A673 (cell line): Measurements from ENCODE around the gene GRIN2A. TPM values are rescaled to one million over a fixed set of nuclear protein-coding genes. Genes with fewer than 3 reads are reported as not detected.

Experiments used
- BruUV-seq: library from RNA; stranded (reverse); fragments of 400-500 nt; replicated peaks from 2 replicates; lab custom pipeline; 2021; lab: Mats Ljungman, UMichigan
- CTCF ChIA-PET: fragments of 300-600 bp; sonication (Branson Sonifier 250); formaldehyde crosslinking; loops from one replicate; lab custom pipeline; 2022; ENCODE audit warnings: antibody characterized with exemption; lab: Charles Lee
- POLR2A ChIA-PET: fragments of 300-600 bp; sonication (Branson Sonifier 250); formaldehyde crosslinking; loops from one replicate; lab custom pipeline; 2022; ENCODE audit warnings: antibody characterized with exemption; ENCODE audit not compliant: low non-redundant PET; lab: Charles Lee
- DNase-seq: peaks from one replicate; pipeline ENCODE4 v3.0.0-alpha.2; 2015; ENCODE audit warnings: low spot score
- H3K27ac ChIP-seq: fragments of 200-600 bp; sonication (generic); 2 replicates; pipeline ENCODE4 v1.5.1; 2016; ENCODE audit warnings: mixed run types, low read depth, mild to moderate bottlenecking, mixed read lengths, antibody characterized with exemption, low read length; ENCODE audit not compliant: poor library complexity, severe bottlenecking
- H3K27me3 ChIP-seq: fragments of 200-600 bp; sonication (generic); replicated peaks from 2 replicates; pipeline ENCODE4 v1.6.1; 2017; ENCODE audit warnings: mixed run types, low read depth, mild to moderate bottlenecking, mixed read lengths, antibody characterized with exemption, low read length; ENCODE audit not compliant: insufficient read depth, poor library complexity
- H3K36me3 ChIP-seq: fragments of 200-600 bp; sonication (generic); 2 replicates; pipeline ENCODE4 v1.6.1; 2016; ENCODE audit warnings: mixed run types, mild to moderate bottlenecking, mixed read lengths, antibody characterized with exemption, low read length; ENCODE audit not compliant: insufficient read depth, poor library complexity, severe bottlenecking
- H3K4me1 ChIP-seq: fragments of 200-600 bp; sonication (generic); 2 replicates; pipeline ENCODE4 v1.6.1; 2017; ENCODE audit warnings: mixed run types, mild to moderate bottlenecking, mixed read lengths, antibody characterized with exemption, low read length; ENCODE audit not compliant: insufficient read depth, poor library complexity, severe bottlenecking
- H3K4me3 ChIP-seq: fragments of 200-600 bp; sonication (generic); 2 replicates; pipeline ENCODE4 v1.5.1; 2016; ENCODE audit warnings: low read depth, mixed run types, mild to moderate bottlenecking, mixed read lengths, low read length; ENCODE audit not compliant: poor library complexity, severe bottlenecking
- H3K9me3 ChIP-seq: fragments of 200-600 bp; sonication (generic); 2 replicates; pipeline ENCODE4 v1.6.1; 2016; ENCODE audit warnings: mixed run types, low read depth, mild to moderate bottlenecking, mixed read lengths, antibody characterized with exemption, low read length; ENCODE audit not compliant: poor library complexity, severe bottlenecking
- CTCF ChIP-seq: fragments of 300-800, 200-600 bp; sonication (generic); conservative IDR thresholded peaks from 2 replicates; pipeline ENCODE4 v1.5.1; 2017; ENCODE audit warnings: low read depth, mild to moderate bottlenecking, antibody characterized with exemption, low read length, moderate library complexity, mixed read lengths
- EZH2 ChIP-seq: fragments of 200-600 bp; sonication (generic); IDR thresholded peaks from 2 replicates; pipeline ENCODE4 v1.6.1; 2017; ENCODE audit warnings: borderline replicate concordance, low read depth, mild to moderate bottlenecking, mixed read lengths, antibody characterized with exemption, low read length; ENCODE audit not compliant: poor library complexity, severe bottlenecking
- intact Hi-C: fragments of 100-400 bp; cut with micrococcal nuclease; formaldehyde crosslinking; loops from one replicate; pipeline ENCODE4 v1.10.0; 2022; ENCODE audit not compliant: unreplicated experiment
- total RNA-seq: library from RNA; stranded (reverse); gene quantifications from 2 replicates; pipeline ENCODE4 v1.2.3, GENCODE V29; 2021

Gene GRIN2A
- total RNA-seq, 1 experiment from 2014 or later, result 1.2 TPM

GRCh38 chr16:9778849-9779248 is 403.4 kb downstream of the GRIN2A start:
- no peak for DNase-seq
- Histone ChIP-seq H3K9me3 (no peaks in the 10 kb centered on the region), H3K27ac (no peak overlapping the region), H3K36me3 (no peaks in the 10 kb centered on the region), H3K4me1 (no peaks in the 10 kb centered on the region), H3K27me3 (no peaks in the 10 kb centered on the region), H3K4me3 (no peak overlapping the region)
- ChIA-PET CTCF (no interaction called here), POLR2A (no interaction called here)
- TF ChIP-seq CTCF (no peak), EZH2 (no peak)
- intact Hi-C loops, result no loop called here
- no TSS peak for BruUV-seq

GRCh38 chr16:9775998-9776397 is 406.2 kb downstream of the GRIN2A start:
- BruUV-seq, result no TSS peak
- ChIA-PET POLR2A (no interaction called here), CTCF (no interaction called here)
- Histone ChIP-seq H3K27ac (no peak overlapping the region), H3K4me3 (no peak overlapping the region), H3K36me3 (no peaks in the 10 kb centered on the region), H3K9me3 (no peaks in the 10 kb centered on the region), H3K27me3 (no peaks in the 10 kb centered on the region), H3K4me1 (no peaks in the 10 kb centered on the region)
- no peak for DNase-seq
- TF ChIP-seq EZH2 (no peak), CTCF (no peak)
- intact Hi-C loops, result no loop called here

GRCh38 chr16:9773289-9773688 is 408.9 kb downstream of the GRIN2A start:
- Histone ChIP-seq H3K4me3 (no peak overlapping the region), H3K27me3 (no peaks in the 10 kb centered on the region)
- no TSS peak for BruUV-seq

More at GRCh38 chr16:9773289-9773688, 408.9 kb downstream of the GRIN2A start:
- intact Hi-C loops, result loop anchor here (1.0 kb wide), 1 partner anchor 28 kb away; no protein-coding TSS in a partner anchor
- POLR2A ChIA-PET, result no interaction called here
- no peaks in the 10 kb centered on the region for H3K9me3 ChIP-seq
- TF ChIP-seq EZH2 (no peak), CTCF (no peak)
- no peaks in the 10 kb centered on the region for H3K4me1 ChIP-seq
- DNase-seq, result no peak
- CTCF ChIA-PET, result no interaction called here
- H3K36me3 ChIP-seq, result no peaks in the 10 kb centered on the region
- no peak overlapping the region for H3K27ac ChIP-seq
